PFSK-1 (cell line): Measurements from ENCODE around the gene ZNF417.

Experiments
- FOXP2 ChIP-seq: optimal IDR thresholded peaks from 2 replicates; pipeline ENCODE3; 2011; ENCODE audit warnings: borderline replicate concordance, control low read depth, inconsistent platforms; ENCODE audit not compliant: insufficient read depth; ENCODE audit errors: extremely low read length, extremely low read depth
- POLR2AphosphoS5 ChIP-seq: IDR thresholded peaks from 2 replicates; pipeline ENCODE4 v1.6.1; 2012; ENCODE audit warnings: low read depth, mild to moderate bottlenecking, control low read depth, low read length, moderate library complexity
- SIN3A ChIP-seq: IDR thresholded peaks from 2 replicates; pipeline ENCODE4 v1.6.1; 2012; ENCODE audit warnings: mild to moderate bottlenecking, low read length, moderate library complexity, borderline replicate concordance; ENCODE audit not compliant: insufficient read depth
- TAF1 ChIP-seq: IDR thresholded peaks from 2 replicates; pipeline ENCODE4 v1.6.1; 2012; ENCODE audit warnings: low read length, control low read depth, borderline replicate concordance; ENCODE audit not compliant: insufficient read depth
- TF ChIP-seq, protein P1 (sequence below), 2 experiments: IDR thresholded peaks; 2 replicates each; pipeline versions ENCODE4 v1.6.1 to v1.8.0; 2011 to 2012; ENCODE audit warnings: low read depth in 2 of 2, low read length in 2 of 2, control low read depth in 1 of 2, inconsistent platforms in 1 of 2, mild to moderate bottlenecking in 1 of 2, moderate library complexity in 1 of 2; ENCODE audit not compliant: insufficient read depth in 1 of 2

The ZNF417 gene

DNA sequence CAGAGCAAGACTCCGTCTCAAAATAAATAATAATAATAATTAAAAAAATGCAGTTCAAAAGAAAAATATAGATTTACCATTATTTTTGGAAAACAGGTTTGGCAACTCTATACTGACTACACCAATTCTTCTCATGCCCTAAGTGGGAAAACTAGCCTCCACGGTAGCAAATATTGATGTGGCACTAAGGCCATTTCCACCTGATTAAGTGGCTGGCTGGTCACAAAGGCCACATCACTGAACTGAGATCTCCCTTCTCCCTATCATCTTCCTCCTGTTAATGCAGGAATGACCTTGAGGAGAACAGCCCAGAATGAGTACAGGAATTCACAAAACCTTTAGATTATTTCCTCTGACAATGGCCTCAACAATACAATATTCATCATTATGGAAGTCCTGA, 46.2 kb downstream of the ZNF417 start:
- no peak for TF ChIP-seq TAF1
- TF ChIP-seq, protein P1, sequence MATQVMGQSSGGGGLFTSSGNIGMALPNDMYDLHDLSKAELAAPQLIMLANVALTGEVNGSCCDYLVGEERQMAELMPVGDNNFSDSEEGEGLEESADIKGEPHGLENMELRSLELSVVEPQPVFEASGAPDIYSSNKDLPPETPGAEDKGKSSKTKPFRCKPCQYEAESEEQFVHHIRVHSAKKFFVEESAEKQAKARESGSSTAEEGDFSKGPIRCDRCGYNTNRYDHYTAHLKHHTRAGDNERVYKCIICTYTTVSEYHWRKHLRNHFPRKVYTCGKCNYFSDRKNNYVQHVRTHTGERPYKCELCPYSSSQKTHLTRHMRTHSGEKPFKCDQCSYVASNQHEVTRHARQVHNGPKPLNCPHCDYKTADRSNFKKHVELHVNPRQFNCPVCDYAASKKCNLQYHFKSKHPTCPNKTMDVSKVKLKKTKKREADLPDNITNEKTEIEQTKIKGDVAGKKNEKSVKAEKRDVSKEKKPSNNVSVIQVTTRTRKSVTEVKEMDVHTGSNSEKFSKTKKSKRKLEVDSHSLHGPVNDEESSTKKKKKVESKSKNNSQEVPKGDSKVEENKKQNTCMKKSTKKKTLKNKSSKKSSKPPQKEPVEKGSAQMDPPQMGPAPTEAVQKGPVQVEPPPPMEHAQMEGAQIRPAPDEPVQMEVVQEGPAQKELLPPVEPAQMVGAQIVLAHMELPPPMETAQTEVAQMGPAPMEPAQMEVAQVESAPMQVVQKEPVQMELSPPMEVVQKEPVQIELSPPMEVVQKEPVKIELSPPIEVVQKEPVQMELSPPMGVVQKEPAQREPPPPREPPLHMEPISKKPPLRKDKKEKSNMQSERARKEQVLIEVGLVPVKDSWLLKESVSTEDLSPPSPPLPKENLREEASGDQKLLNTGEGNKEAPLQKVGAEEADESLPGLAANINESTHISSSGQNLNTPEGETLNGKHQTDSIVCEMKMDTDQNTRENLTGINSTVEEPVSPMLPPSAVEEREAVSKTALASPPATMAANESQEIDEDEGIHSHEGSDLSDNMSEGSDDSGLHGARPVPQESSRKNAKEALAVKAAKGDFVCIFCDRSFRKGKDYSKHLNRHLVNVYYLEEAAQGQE (IDR thresholded peaks at IDR 0.05; ENCODE audit: insufficient read depth in 1 of 2, low read depth in 2 of 2, low read length in 2 of 2) = no peak
- no peak for TF ChIP-seq FOXP2
- no peak for TF ChIP-seq POLR2AphosphoS5

DNA sequence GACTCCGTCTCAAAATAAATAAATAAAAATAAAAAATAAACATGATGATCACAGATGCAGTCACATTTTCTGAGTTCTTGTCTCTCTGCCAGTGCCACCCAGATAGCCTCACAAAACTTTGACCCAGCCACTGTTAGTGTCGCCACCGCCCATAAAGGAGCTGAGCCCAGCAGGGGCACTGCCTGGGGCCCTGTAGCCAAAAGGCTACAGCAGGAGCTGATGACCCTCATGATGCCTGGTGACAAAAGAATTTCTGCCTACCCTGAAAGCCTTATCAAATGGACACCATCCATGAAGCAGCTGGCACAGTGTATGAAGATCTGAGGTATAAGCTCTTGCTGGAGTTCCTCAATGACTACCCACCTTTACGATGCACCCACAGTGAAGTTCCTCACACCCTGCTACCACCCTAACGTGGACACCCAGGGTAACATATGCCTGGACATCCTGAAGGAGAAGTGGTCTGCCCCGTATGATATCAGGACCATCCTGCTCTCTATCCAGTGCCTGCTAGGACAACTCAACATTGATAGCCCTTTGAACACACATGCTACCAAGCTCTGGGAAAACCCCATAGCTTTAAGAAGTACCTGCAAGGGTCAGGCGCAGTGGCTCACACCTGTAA, 48.4 kb downstream of the ZNF417 start:
- TF ChIP-seq POLR2AphosphoS5 = peak; percentile 23; the same call in 1 of the 2 replicates
- TF ChIP-seq, protein P1 (IDR thresholded peaks at IDR 0.05; ENCODE audit: insufficient read depth in 1 of 2, low read depth in 2 of 2, low read length in 2 of 2) = no peak
- TF ChIP-seq FOXP2 = no peak
- no peak for TF ChIP-seq TAF1
- no peak for TF ChIP-seq SIN3A
